Measurements from ENCODE around the gene JADE1. TPM values are rescaled to one million over a fixed set of nuclear protein-coding genes. Genes with fewer than 3 reads are reported as not detected.

JADE1 gene
- polyA plus RNA-seq, 1 of the 3 experiments (the other 2 are of a cell fraction) = 9.1 TPM

- TF ChIP-seq NFIC (IDR thresholded peaks at IDR 0.05; ENCODE audit: borderline replicate concordance) = no peak
- TF ChIP-seq CTCF (IDR thresholded peaks at IDR 0.05) = no peak
Measured at GRCh38 chr4:128906581-128906980, 97.1 kb downstream of the JADE1 start (continued).

GRCh38 chr4:128907981-128908380, 98.5 kb downstream of the JADE1 start:
- no peaks in the 10 kb centered on the region for H3K4me1 ChIP-seq (ENCODE audit: control insufficient read depth in 1 of 2, insufficient read depth in 2 of 2, low read depth in 1 of 2, low read length in 1 of 2)
- H3K9me3 ChIP-seq = no peaks in the 10 kb centered on the region
- ChIA-PET POLR2A (no interaction called here), CTCF (no interaction called here)
- no peaks in the 10 kb centered on the region for H3K27me3 ChIP-seq (ENCODE audit: insufficient read depth)
- H3K4me3 ChIP-seq (ENCODE audit: low read depth in 2 of 2, low read length in 1 of 2) = no peak overlapping the region
- no peak overlapping the region for H2AFZ ChIP-seq (ENCODE audit: low read depth)
- 60% methylated on average over 2 of the region's 2 CpGs for WGBS (ENCODE audit: low lambda C conversion rate)
- TF ChIP-seq GABPA (IDR thresholded peaks at IDR 0.05; ENCODE audit: low read depth) (no peak), MXI1 (IDR thresholded peaks at IDR 0.05; ENCODE audit: low read depth, low read length) (no peak), YY1 (IDR thresholded peaks at IDR 0.05; ENCODE audit: low read depth) (no peak), RCOR1 (IDR thresholded peaks at IDR 0.05; ENCODE audit: low read length) (no peak), RXRA (IDR thresholded peaks at IDR 0.05; ENCODE audit: borderline replicate concordance, low read depth) (no peak), CHD2 (IDR thresholded peaks at IDR 0.05; ENCODE audit: low read length, partially characterized antibody) (no peak), REST (IDR thresholded peaks at IDR 0.05; ENCODE audit: low read depth, low read length) (no peak), EP300 (IDR thresholded peaks at IDR 0.05; ENCODE audit: borderline replicate concordance in 1 of 2, low read depth in 1 of 2, low read length in 1 of 2) (no peak), JUND (IDR thresholded peaks at IDR 0.05) (no peak), RFX5 (IDR thresholded peaks at IDR 0.05; ENCODE audit: low read length) (no peak), MAX (IDR thresholded peaks at IDR 0.05; ENCODE audit: low read depth) (no peak), TAF1 (IDR thresholded peaks at IDR 0.05; ENCODE audit: borderline replicate concordance, low read depth, low read length) (no peak), RAD21 (IDR thresholded peaks at IDR 0.05; ENCODE audit: low read length) (no peak), MEF2A (IDR thresholded peaks at IDR 0.05; ENCODE audit: borderline replicate concordance, low read depth) (no peak), ELF1 (IDR thresholded peaks at IDR 0.05) (no peak), EZH2phosphoT487 (IDR thresholded peaks at IDR 0.05; ENCODE audit: borderline replicate concordance, low read depth) (no peak), CTCF (IDR thresholded peaks at IDR 0.05) (no peak), NRF1 (IDR thresholded peaks at IDR 0.05; ENCODE audit: low read depth, low read length) (no peak)
- no peak overlapping the region for H3K9ac ChIP-seq
- no peaks in the 10 kb centered on the region for H3K79me2 ChIP-seq (ENCODE audit: insufficient read depth)
- no peaks in the 10 kb centered on the region for H3K36me3 ChIP-seq (replicated peaks in 1 of 2; ENCODE audit: control insufficient read depth in 1 of 2, insufficient read depth in 2 of 2, low read length in 1 of 2)
- no peaks in the 10 kb centered on the region for H3K9me2 ChIP-seq
- no peak overlapping the region for H3K4me2 ChIP-seq
- DNase-seq = no peak
- H3K27ac ChIP-seq (ENCODE audit: low read depth in 2 of 2, low read length in 1 of 2) = no peak overlapping the region
- H4K20me1 ChIP-seq (ENCODE audit: insufficient read depth) = no peaks in the 10 kb centered on the region
- peaks cover 4% of the 10 kb centered on the region for H3F3A ChIP-seq (replicated peaks; ENCODE audit: insufficient read depth)

Measured in SK-N-SH (cell line).